T-helper 17 cell (primary cell): ENCODE data around the gene GRAMD1A. TPM values are rescaled to one million over a fixed set of nuclear protein-coding genes. Genes with fewer than 3 reads are reported as not detected.

ENCODE experiments used
- ATAC-seq: fragments of 150-1000 bp; cut with Tn5 transposase; 2 replicates; pipeline ENCODE4 v1.10.0; 2021; ENCODE audit warnings: mild to moderate bottlenecking, moderate library complexity
- DNase-seq, 3 donors: peaks; one replicate each; pipeline versions ENCODE4 v3.0.0 to v3.0.0-alpha.2; 2020 to 2021
- H3K9me3 ChIP-seq: one replicate; pipeline ENCODE4 v1.7.0; 2013; ENCODE audit warnings: low read length, mild to moderate bottlenecking; ENCODE audit not compliant: control insufficient read depth, poor library complexity, severe bottlenecking
- H3K27ac Mint-ChIP-seq: one replicate; pipeline ENCODE4 v1.8.0; 2022; ENCODE audit warnings: mild to moderate bottlenecking, moderate library complexity, mixed read lengths
- H3K27me3 Mint-ChIP-seq: one replicate; pipeline ENCODE4 v1.8.0; 2022; ENCODE audit warnings: mixed read lengths
- H3K36me3 Mint-ChIP-seq: one replicate; pipeline ENCODE4 v1.8.0; 2022; ENCODE audit warnings: low read depth, mixed read lengths
- H3K4me1 Mint-ChIP-seq: one replicate; pipeline ENCODE4 v1.8.0; 2022; ENCODE audit warnings: mild to moderate bottlenecking, mixed read lengths
- H3K4me3 Mint-ChIP-seq: one replicate; pipeline ENCODE4 v1.8.0; 2022; ENCODE audit warnings: mild to moderate bottlenecking, moderate library complexity, mixed read lengths
- total RNA-seq, 4 donors: library from RNA in 2 of 4; stranded (reverse) in 2 of 4; gene quantifications; one replicate each; pipeline ENCODE4 v1.2.3 and lab custom pipeline; 2022 to 2026

Gene GRAMD1A
- total RNA-seq, 2 donors from 2014 or later = 153 to 162 TPM

DNA sequence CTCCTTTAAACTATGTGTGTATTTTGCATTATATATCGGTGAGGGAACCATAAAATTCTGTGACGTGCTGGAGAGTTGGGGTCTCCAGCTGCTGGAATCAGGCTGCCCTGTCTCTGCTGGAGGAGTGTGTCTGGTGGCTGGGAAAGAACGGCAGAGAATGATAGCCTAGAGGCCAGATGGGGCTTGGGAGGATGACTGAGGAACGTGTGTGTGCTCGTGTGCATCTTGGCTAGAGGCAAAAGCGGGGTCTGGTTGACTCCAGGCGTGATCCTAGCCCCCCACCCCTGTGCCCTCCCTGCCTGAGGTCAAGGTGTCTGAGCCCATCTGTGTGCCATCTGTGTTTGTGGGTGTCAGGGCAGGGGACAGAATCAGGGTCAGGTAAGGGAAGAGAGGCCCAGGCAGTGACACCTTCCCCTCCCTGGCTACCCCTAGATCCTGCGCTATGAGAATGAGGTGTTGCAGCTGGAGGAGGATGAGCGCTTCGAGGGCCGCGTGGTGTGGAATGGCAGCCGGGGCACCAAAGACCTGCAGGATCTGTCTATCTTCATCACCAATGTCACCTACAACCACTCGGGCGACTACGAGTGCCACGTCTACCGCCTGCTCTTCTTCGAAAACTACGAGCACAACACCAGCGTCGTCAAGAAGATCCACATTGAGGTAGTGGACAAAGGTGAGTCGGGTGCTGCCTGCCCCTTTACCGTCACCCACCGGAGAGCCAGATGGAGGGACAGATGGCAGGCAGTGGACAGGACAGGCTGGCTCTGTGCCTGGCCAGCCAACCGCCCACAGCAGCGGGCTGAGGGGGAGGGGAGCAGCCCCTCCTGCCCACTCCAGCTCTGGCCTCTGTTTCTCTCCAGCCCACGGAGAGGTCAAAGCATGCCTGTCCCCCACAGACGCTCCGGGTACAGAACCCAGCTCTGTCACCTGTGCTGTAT, 33.2 kb downstream of the GRAMD1A start:
- Mint-ChIP-seq H3K27me3 (peaks cover 8% of the 10 kb centered on the region), H3K27ac (no peak overlapping the region), H3K36me3 (peaks cover 4% of the 10 kb centered on the region), H3K4me3 (no peak overlapping the region), H3K4me1 (peaks cover 10% of the 10 kb centered on the region)
- H3K9me3 ChIP-seq = no peaks in the 10 kb centered on the region
- ATAC-seq = no peak
- no peak for DNase-seq

DNA sequence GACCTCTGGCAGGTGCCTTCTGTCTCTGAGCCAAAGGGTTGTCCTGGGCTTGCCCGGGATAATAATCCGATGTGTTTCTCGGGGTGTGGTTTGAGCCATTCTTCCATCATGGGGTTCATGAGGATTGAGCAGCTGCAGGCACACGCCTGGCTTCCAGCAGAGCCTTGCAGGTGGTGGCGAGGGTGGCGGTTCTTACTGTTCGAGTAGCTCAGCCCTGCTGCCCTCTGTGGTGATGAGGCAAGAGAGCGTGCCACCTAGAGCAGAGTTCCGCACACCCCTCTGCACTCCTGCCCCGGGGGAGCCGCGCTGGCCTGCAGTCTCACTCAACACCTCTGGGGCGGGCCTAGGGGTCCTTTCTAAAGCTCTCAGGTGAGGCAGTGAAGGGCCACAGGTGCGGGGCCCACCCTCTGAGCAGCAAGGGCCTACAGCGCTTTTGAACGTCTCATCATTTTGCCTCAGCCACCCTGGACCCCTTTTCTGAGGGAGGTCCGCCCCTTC, 33.9 kb downstream of the GRAMD1A start:
- no peak for DNase-seq
- H3K4me3 Mint-ChIP-seq = no peak overlapping the region
- peaks cover 10% of the 10 kb centered on the region for H3K4me1 Mint-ChIP-seq
- ATAC-seq = no peak
- peaks cover 4% of the 10 kb centered on the region for H3K36me3 Mint-ChIP-seq
- H3K9me3 ChIP-seq = no peaks in the 10 kb centered on the region
- peaks cover 8% of the 10 kb centered on the region for H3K27me3 Mint-ChIP-seq
- no peak overlapping the region for H3K27ac Mint-ChIP-seq

DNA sequence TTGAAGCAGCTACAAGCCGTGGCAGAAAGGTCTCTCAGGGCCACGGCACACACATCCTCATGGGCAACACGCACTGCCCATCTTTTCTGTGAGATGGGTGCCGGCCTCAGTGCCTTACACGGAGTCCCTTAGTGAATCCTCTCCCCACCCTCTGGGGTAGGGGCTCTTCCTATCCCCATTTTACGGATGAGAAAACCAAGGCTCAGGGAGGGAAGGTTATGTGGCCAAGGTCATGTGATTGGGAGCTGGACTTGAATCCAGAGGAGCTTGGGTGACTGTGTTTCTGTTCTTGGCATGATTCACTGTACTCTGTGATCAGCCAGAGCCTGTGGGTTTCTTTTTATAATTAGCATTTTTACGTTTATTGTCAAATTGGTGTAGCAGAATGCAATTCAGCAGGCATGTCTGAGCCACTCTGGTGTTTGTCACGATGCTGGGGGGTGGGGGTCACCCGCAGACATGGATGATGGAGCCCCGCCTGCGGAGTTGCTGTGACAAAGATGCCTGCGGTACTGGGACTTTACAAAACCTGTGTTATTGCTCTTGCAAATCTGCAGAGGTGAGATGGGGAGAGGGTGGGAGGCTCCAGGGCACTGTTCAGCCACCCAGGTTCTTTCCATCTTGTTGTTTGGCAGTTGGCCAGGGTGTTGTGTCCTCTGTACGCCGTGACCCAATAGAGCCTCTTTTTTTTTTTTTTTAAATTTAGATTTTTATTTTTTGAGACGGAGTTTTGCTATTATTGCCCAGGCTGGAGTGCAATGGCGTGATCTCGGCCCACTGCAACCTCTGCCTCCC, 34.7 kb downstream of the GRAMD1A start:
- ATAC-seq (no peak), DNase-seq (no peak)
- Mint-ChIP-seq H3K27me3 (peaks cover 8% of the 10 kb centered on the region), H3K27ac (no peak overlapping the region), H3K4me3 (no peak overlapping the region), H3K4me1 (peaks cover 11% of the 10 kb centered on the region), H3K36me3 (peaks cover 4% of the 10 kb centered on the region)
- no peaks in the 10 kb centered on the region for H3K9me3 ChIP-seq

DNA sequence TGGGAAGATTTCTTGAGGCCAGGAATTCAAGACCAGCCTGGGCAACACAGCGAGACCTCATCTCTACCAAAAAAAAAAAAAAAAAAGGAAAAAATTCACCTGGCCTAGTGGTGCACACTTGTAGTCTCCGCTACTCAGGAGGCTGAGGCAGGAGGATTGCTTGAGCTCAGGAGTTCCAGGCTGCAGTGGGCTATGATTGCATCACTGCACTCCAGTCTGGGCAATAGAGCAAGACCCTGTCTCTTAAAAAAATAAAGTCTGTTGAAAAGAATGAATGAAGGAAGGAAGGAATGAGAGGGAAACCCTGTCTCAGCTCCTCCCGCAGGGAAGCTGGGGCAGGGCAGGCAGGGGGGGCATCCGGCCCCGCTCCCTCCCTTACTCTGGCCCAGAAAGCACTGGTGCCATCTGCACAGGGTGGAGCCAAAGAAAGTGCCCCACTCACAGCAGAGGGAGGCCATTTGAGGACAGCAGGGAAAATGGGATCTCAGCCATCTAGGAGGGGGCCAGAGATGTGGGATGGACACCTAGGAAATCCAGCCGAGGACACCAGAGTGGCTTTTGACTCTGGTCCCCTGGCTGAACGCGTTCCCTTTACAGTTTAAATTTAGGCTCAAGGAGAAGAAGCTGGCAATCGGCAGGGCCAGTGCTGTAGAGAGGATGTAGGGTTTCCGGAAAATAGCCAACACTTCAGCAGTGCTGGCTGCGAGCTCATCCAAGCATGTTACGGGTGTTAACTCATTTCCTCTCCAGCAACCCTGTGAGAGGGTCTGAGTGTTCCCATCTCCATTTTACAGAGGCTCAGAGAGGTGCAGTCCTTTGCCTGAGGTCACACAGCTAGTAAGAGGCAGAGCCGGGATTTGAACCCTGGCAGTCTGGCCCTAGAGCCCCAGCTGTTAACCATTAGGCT, 37.8 kb downstream of the GRAMD1A start:
- no peaks in the 10 kb centered on the region for H3K27me3 Mint-ChIP-seq
- no peaks in the 10 kb centered on the region for H3K9me3 ChIP-seq
- H3K4me3 Mint-ChIP-seq = no peak overlapping the region
- ATAC-seq = no peak
- no peaks in the 10 kb centered on the region for H3K36me3 Mint-ChIP-seq
- H3K4me1 Mint-ChIP-seq = peaks cover 15% of the 10 kb centered on the region
- no peak overlapping the region for H3K27ac Mint-ChIP-seq
- no peak for DNase-seq

DNA sequence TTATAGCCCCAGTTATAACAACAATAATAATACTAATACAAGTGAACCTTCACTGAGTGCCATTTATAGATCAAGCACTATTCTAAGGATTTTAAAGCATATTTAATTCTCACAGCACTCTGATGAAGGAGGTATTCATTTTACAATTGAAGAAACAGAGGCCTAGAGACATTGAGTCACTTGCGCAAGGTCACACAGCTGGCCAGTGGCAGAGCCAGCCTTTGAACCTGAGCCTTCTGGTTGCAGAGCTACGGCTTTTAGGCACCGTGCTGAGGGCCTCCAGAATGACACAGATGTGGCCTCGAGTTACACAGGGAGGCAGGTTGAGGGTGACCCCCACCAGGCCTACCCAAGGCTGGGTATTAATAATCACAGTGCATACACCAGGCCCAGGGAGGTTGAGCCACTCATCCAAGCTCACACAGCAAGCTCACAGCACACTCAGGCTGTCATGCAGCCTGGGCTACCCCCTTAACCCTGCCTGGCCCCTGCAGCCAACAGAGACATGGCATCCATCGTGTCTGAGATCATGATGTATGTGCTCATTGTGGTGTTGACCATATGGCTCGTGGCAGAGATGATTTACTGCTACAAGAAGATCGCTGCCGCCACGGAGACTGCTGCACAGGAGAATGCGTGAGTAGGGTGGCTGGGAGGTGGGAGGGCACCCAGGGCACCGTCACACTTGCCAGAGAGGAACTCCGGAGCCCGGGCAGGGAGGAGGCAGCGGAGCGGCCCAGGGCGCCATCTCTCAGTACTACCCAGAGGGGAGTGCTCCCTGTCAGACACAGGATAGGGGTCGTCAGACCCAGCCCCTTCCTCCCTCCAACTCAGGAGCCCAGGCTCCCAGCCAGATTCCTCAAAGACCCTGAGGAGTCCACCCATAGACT, 38.7 kb downstream of the GRAMD1A start:
- Mint-ChIP-seq H3K27me3 (no peaks in the 10 kb centered on the region), H3K36me3 (no peaks in the 10 kb centered on the region), H3K4me3 (peak overlapping the region; percentile 28), H3K27ac (no peak overlapping the region), H3K4me1 (peaks cover 14% of the 10 kb centered on the region)
- H3K9me3 ChIP-seq = no peaks in the 10 kb centered on the region
- ATAC-seq (no peak), DNase-seq (no peak)

DNA sequence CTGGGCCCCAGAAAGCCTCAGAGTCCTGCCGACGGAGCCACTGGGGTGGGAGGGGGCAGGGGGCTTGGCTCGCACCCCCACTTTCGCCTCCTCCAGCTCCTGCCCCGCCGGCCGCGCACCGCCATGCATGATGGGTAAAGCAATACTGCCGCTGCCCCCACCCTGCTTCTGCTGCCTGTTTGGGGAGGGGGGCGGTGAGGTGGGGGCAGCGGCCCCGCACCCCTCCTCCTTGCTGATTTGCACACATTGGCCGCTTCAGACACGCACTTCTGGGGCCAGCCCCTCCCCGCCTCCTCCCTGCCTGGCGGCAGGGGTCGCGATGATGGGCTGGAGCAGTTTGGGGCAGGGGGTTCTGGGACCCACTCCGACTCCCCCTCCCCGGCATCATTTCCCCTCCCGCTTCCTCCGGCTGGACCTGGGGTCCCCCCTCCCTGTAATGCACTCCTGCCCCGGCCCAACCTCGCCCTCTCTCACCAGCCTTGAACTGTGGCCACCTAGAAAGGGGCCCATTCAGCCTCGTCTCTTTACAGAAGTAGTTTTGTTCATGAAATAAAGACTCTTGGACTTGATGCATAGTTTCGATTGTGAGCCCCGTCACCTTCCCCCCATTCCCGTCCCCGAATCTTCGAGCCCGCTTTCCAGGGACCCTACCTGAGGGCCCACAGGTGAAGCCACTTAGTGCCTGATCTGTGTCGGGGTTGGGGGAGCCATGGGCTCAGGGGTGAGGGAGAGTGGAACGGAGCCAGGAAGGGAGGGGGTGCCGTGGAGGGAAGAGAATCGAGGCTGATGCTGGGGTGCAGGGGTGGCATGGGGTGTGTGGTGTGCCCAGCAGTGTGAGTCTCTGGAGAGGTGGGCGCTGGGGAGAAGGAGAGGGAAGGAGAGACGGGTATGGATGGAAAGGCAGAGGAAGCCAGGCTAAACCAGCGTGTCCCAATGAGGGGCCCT, 40.0 kb downstream of the GRAMD1A start:
- Mint-ChIP-seq H3K4me3 (peak overlapping the region; percentile 92), H3K27me3 (peaks cover 6% of the 10 kb centered on the region), H3K27ac (peak overlapping the region; percentile 88), H3K36me3 (no peaks in the 10 kb centered on the region), H3K4me1 (peaks cover 23% of the 10 kb centered on the region)
- no peaks in the 10 kb centered on the region for H3K9me3 ChIP-seq
- peak; percentile 33 for ATAC-seq
- no peak for DNase-seq

DNA sequence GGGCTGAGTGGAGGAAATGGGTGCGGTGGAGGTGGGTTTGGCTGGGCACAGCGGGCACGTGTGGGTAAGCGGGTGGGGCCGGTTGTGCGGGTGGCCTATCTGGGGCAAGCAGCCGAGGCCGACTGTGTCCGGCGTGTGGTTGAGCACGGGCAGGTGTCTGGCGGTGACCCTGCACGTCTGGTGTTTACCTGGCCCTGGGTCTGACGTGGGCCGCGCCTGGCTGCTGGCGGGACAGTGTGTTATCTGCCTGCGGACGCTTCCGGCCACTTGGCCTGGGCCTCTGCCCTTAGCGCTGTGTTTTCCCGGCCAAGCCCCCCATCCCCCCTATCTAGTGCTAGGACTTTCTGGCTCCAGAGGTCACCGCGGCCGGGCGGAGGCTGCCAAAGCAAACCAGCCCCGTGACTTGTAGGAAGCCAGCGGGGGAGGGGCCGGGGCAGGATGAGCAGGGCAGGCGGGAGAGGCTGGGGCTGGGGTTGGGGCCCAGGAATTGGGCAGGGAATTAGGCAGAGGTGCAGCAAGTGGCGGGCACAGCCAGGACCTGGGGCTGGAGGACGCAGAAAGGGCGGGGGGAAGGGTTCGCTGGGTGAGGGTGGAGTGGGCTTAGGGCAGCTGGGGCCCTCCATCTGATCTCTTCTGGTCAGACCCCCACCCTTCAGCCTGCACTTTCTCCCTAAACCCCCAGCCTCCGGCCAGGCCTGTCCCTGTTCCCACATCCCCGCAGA, 40.9 kb downstream of the GRAMD1A start:
- ATAC-seq = peak; percentile 50
- H3K9me3 ChIP-seq = no peaks in the 10 kb centered on the region
- Mint-ChIP-seq H3K27me3 (peaks cover 6% of the 10 kb centered on the region), H3K36me3 (no peaks in the 10 kb centered on the region), H3K4me1 (peaks cover 28% of the 10 kb centered on the region), H3K27ac (peak overlapping the region; percentile 88), H3K4me3 (peak overlapping the region; percentile 92)
- no peak for DNase-seq

DNA sequence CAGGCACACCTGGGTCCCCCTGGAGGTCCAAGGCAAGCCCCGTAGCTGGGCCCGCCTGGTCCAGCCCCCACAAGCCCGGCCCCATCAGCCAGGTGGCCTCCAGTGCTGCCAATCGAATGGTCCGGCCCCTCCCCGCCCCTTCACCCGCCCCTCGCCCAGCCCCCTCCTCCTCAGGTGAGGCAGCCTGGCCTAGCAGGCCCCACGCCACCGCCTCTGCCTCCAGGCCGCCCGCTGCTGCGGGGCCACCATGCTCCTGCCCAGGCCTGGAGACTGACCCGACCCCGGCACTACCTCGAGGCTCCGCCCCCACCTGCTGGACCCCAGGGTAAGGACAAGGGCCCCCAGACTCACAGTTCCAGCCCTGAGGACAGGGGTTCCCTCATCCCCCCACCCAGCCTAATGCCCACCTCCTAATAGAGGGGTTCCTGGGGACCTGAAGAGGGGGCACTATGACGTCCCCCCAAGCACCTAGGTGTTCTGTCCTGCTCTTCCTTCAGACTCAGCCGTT, 41.5 kb downstream of the GRAMD1A start, which contains the start of gene HPN:
HPN (plus strand) TSS at position 174 of the 508 bp plus-strand sequence. CDS start 786 bp downstream, outside the sequence.
- ATAC-seq = no peak
- H3K4me3 Mint-ChIP-seq = peak within 1 kb of the TSS; percentile 92
- H3K4me1 Mint-ChIP-seq = peaks cover 28% of the 10 kb centered on the region
- no peak for DNase-seq
- no peaks in the 10 kb centered on the region for H3K9me3 ChIP-seq
- H3K27me3 Mint-ChIP-seq = peaks cover 6% of the 10 kb centered on the region
- no peaks in the 10 kb centered on the region for H3K36me3 Mint-ChIP-seq
- H3K27ac Mint-ChIP-seq = peak within 1 kb of the TSS; percentile 88

DNA sequence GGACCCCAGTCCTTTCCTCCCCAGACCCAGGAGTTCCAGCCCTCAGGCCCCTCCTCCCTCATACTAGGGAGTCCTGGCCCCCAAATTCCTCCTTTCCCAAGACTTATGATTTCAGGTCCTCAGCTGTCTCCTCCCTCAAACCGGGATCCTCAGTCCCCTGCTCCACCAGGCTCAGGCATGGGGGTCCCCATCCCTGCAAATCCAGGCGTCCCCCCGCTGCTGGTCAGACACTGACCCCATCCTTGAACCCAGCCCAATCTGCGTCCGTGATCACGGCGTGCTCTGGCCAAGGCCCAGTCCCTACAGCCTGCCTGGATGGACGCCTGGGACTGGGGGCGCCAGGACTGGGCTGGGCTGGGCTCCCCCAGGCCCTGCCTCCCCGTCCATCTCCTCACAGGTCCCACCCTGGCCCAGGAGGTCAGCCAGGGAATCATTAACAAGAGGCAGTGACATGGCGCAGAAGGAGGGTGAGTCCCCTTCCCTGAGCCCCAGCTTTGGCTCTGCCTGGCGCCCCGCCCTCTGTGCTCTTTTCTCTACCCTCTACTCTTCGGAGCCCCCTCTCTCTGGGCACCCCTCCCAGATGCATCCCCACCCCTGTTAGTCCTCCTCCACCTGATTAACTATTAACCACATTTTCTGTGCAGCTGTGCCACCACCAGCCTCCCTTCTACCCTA, 42.1 kb downstream of the GRAMD1A start:
- no peaks in the 10 kb centered on the region for H3K9me3 ChIP-seq
- H3K4me3 Mint-ChIP-seq = peak overlapping the region; percentile 70
- ATAC-seq = no peak
- peak overlapping the region; percentile 19 for H3K27ac Mint-ChIP-seq
- DNase-seq = no peak
- no peaks in the 10 kb centered on the region for H3K36me3 Mint-ChIP-seq
- peaks cover 6% of the 10 kb centered on the region for H3K27me3 Mint-ChIP-seq
- H3K4me1 Mint-ChIP-seq = peaks cover 29% of the 10 kb centered on the region

DNA sequence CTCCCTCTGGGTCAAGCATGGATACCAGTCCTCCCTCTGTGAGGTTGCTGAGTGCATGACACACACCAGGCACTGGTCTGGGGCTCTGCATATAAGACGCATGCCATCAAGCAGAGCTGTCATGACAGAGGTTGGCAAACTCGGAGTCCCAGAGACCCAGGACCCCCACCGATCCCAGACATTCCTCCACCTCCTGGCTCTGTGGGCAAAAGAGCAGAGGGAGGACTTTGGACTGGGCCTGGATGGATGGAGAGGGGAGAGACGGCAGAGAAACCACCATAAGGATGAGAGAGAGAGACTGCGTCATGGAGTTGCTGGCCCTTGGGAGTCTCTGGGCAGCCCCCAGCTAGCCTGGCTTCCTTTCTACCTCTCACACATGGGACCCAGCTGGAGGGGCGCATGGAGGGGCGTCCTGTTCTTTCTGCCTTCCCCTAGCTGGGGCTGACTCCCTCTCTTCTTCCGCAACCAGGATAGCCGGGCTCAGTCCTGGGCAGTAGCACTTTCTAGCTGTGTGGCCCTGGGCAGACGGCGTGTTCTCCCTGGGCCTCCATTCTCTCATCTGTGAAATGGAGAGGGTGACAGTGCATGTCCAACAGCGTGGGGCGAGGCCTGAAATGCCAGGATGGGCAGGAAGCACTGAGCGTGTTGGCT, 43.0 kb downstream of the GRAMD1A start:
- H3K9me3 ChIP-seq = no peaks in the 10 kb centered on the region
- H3K4me1 Mint-ChIP-seq = peaks cover 30% of the 10 kb centered on the region
- ATAC-seq (no peak), DNase-seq (no peak)
- H3K27me3 Mint-ChIP-seq = peaks cover 11% of the 10 kb centered on the region
- no peaks in the 10 kb centered on the region for H3K36me3 Mint-ChIP-seq
- peak overlapping the region; percentile 19 for H3K27ac Mint-ChIP-seq
- H3K4me3 Mint-ChIP-seq = peak overlapping the region; percentile 31
